AG09319 (cell line): Measurements from ENCODE around the gene ANKRD11.
A peak's percentile ranks its signal among the peaks of the same experiment; 100 is the strongest.
"Not testable (repeated sequence)": the region's sequence is repeated elsewhere in the genome, so short reads cannot be mapped to it uniquely, and the experiment has no call there.

ENCODE experiments used
- DNase-seq: peaks from one replicate; pipeline ENCODE4 v3.0.0-alpha.2; 2010; ENCODE audit warnings: low read depth; ENCODE audit errors: extremely low read depth
- TF ChIP-seq, protein P1 (sequence below): IDR thresholded peaks from 2 replicates; pipeline ENCODE4 v1.5.1; 2011; ENCODE audit warnings: low read depth, mild to moderate bottlenecking, inconsistent platforms, low read length, moderate library complexity

ANKRD11 gene

DNA sequence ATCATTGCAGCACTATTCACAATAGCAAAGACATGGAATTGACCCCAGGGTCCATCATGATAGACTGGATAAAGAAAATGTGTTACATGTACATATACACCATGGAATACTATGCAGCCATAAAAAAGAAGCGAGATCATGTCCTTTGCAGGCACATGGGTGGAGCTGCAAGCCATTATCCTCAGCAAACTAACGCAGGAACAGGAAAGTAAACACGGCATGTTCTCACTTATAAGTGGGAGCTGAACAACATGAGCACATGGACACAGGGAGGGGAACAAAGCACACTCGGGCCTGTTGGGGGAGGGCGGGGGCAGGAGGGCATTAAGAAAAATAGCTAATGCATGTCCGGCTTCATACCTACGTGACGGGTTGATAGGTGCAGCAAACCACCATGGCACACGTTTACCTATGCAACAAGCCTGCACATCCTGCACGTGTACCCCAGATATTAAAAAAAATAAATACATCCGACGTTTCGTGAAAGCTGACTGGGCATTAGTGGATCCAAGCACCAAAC, 243.9 kb downstream of the ANKRD11 start:
- TF ChIP-seq, protein P1, sequence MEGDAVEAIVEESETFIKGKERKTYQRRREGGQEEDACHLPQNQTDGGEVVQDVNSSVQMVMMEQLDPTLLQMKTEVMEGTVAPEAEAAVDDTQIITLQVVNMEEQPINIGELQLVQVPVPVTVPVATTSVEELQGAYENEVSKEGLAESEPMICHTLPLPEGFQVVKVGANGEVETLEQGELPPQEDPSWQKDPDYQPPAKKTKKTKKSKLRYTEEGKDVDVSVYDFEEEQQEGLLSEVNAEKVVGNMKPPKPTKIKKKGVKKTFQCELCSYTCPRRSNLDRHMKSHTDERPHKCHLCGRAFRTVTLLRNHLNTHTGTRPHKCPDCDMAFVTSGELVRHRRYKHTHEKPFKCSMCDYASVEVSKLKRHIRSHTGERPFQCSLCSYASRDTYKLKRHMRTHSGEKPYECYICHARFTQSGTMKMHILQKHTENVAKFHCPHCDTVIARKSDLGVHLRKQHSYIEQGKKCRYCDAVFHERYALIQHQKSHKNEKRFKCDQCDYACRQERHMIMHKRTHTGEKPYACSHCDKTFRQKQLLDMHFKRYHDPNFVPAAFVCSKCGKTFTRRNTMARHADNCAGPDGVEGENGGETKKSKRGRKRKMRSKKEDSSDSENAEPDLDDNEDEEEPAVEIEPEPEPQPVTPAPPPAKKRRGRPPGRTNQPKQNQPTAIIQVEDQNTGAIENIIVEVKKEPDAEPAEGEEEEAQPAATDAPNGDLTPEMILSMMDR = no peak
- no peak for DNase-seq

DNA sequence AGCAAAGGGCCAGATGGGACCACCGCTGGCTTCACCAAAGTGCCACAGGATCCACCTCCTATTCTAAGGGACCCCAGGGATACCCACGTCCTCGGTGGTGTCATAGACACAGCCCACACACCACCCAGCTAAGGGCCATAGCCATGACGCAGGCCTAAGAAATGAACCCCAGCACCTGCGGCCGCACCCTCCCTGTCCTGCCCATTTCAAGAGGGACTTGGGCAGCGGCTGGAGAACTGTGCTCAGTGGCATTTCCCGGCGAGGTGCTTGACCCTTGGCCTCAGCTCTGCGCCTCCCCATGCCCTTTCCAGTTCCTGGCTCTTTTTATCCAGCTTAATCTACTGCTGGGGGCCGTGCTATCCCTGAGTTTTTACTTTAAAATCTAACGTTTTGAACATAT, 245.6 kb downstream of the ANKRD11 start:
- no peak for DNase-seq
- TF ChIP-seq, protein P1 = no peak

DNA sequence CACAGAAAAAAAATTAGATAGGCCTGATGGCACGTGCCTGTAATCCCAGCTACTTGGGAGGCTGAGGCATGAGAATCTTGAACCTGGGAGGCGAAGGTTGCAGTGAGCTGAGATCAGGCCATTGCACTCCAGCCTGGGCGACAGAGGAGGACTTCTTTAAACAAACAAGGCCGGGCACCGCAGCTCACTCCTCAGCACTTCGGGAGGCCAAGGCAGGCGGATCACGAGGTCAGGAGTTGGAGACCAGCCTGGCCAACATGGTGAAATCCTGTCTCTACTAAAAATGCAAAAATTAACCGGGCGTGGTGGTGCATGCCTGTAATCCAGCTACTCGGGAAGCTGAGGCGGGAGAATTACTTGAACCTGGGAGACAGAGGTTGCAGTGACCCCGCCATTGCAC, 246.1 kb downstream of the ANKRD11 start:
- not testable (repeated sequence) for DNase-seq

DNA sequence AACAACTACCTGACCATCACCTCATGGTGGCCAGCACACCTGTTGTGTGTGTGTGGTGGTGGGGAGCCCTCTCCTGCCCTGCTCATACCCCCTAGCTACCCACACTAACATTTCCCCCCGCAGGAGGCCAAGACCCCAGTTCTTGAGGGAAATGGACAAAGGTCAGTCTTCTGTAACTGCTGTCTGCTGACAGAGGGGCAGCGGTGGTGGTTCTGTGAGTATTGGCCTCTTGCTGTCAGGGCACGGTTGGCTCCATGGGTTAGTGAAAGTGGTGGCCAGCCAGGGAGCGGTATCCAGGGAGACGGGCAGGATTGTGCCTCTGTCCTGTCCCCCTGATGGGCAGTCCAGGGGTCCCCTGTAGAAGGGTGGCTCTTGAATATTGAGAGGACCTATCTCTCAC, 246.7 kb downstream of the ANKRD11 start:
- TF ChIP-seq, protein P1 = no peak
- DNase-seq = no peak

DNA sequence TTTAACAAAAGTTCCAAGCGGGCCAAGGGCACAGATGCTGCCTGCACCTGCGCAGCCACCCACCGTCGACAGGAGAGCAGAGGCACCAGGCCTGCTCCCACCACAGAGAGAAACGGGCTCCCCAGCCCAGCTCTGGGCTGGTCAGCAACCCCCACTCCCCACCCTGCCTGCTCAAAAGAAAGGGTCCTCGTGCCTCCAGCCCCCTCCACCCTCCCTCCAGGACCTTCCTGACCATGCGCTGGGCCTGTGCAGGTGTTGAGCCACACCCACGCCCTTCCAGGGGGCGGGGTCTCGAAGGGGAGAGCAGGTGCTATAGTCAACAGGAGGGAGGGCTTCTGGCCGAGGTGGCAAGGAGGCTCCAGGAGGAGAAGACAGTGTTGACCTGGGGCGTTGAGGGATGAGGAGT, 247.6 kb downstream of the ANKRD11 start:
- no peak for DNase-seq
- TF ChIP-seq, protein P1 = no peak

DNA sequence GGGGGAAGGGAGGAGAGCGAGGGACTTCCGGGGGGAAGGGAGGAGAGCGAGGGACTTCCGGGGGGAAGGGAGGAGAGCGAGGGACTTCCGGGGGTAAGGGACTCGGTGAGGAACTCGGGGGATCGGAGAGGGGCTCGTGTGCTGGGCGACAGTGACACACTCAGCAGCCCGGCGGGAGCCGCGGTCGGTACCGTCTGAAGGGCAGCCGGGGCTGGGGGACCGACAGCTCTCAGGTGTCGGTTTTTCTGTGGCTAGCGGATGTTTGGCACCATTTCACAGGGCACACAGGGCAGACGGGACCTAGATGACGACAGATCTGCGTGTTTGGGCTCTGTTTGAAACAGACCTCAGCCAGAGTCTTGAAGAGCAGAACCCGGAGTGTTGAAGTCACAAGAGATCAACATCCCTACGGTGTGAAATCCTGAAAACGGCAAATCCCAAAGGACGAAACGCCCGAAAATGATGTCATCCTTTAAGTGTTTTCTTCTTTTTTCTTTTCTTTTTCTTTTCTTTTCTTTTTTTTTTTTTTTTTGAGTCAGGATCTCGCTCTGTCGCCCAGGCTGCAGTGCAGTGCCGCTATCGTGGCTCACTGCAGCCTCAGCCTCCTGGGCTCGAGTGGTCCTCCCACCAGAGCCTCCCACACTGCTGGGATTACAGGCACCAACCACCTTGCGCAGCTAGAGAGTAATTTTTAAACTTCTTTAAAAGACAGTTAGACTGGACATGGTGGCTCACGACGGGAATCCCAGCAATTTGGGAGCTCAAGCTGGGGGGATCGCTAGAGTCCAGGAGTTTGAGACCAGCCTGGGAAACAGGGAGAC, 249.0 kb downstream of the ANKRD11 start:
- TF ChIP-seq, protein P1 = no peak
- peak; percentile 54 for DNase-seq

DNA sequence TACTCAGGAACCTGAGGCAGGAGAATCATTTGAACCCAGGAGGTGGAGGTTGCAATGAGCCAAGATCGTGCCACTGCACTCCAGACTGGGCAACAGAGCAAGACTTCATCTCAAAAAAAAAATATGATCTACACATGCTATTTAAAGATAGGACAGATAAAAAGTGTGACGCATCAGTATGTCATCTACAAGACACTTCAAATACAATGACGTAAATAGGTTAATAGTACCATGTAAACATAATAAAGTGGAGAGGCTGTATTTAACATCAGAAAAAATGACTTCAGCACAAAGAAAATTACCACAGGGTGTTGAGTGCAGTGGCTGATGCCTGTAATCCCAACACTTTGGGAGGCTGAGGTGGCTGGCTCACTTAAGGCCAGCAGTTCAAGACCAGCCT, 252.6 kb downstream of the ANKRD11 start:
- TF ChIP-seq, protein P1 = no peak
- DNase-seq = no peak
